Measurements from ENCODE around the gene DDX20. TPM values are rescaled to one million over a fixed set of nuclear protein-coding genes. Genes with fewer than 3 reads are reported as not detected.

DDX20 gene
- total RNA-seq, 4 donors from 2014 or later: 22.2 to 32.9 (median 29.2) TPM

GRCh38 chr1:111805251-111805650, 49.5 kb downstream of the DDX20 start:
- no peak overlapping the region for H3K4me3 ChIP-seq
- DNase-seq: no peak
- H3K27me3 ChIP-seq: no peaks in the 10 kb centered on the region
- no peaks in the 10 kb centered on the region for H3K36me3 ChIP-seq
- in situ Hi-C loops (cut with MboI; ENCODE audit: low sequenced_read_pairs in 4 of 4) (loop anchor here in 1 of 4 donors (25.0 kb wide), 1 partner anchor 532 kb away; no protein-coding TSS in a partner anchor), intact Hi-C loops (cut with DNase I; ENCODE audit: low total_unique reads) (loop anchor here (10.0 kb wide), 1 partner anchor 1070 kb away; no protein-coding TSS in a partner anchor)
- no peak for ATAC-seq
- H3K9me3 ChIP-seq: no peaks in the 10 kb centered on the region
- H3K27ac ChIP-seq: no peak overlapping the region
- H3K4me1 ChIP-seq: peaks cover 0 to 3% of the 10 kb centered on the region in 2 donors
- TF ChIP-seq POLR2A (IDR thresholded peaks at IDR 0.05): no peak
- TF ChIP-seq, protein P1, sequence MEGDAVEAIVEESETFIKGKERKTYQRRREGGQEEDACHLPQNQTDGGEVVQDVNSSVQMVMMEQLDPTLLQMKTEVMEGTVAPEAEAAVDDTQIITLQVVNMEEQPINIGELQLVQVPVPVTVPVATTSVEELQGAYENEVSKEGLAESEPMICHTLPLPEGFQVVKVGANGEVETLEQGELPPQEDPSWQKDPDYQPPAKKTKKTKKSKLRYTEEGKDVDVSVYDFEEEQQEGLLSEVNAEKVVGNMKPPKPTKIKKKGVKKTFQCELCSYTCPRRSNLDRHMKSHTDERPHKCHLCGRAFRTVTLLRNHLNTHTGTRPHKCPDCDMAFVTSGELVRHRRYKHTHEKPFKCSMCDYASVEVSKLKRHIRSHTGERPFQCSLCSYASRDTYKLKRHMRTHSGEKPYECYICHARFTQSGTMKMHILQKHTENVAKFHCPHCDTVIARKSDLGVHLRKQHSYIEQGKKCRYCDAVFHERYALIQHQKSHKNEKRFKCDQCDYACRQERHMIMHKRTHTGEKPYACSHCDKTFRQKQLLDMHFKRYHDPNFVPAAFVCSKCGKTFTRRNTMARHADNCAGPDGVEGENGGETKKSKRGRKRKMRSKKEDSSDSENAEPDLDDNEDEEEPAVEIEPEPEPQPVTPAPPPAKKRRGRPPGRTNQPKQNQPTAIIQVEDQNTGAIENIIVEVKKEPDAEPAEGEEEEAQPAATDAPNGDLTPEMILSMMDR (IDR thresholded peaks at IDR 0.05 in 4 of 5, conservative IDR thresholded peaks at IDR 0.05 in 1 of 5): no peak

GRCh38 chr1:111811891-111812290, 56.2 kb downstream of the DDX20 start:
- Histone ChIP-seq H3K27ac (no peak overlapping the region), H3K27me3 (no peaks in the 10 kb centered on the region), H3K4me1 (no peaks in the 10 kb centered on the region), H3K9me3 (no peaks in the 10 kb centered on the region), H3K36me3 (no peaks in the 10 kb centered on the region), H3K4me3 (no peak overlapping the region)
- ATAC-seq: no peak
- no peak for TF ChIP-seq POLR2A (IDR thresholded peaks at IDR 0.05)
- TF ChIP-seq, protein P1 (IDR thresholded peaks at IDR 0.05 in 4 of 5, conservative IDR thresholded peaks at IDR 0.05 in 1 of 5): no peak
- intact Hi-C loops (cut with DNase I; ENCODE audit: low total_unique reads) (no loop called here), in situ Hi-C loops (cut with MboI; ENCODE audit: low sequenced_read_pairs in 4 of 4) (loop anchor here in 1 of 4 donors (25.0 kb wide), 1 partner anchor 525 kb away; no protein-coding TSS in a partner anchor)
- DNase-seq: no peak

DNA sequence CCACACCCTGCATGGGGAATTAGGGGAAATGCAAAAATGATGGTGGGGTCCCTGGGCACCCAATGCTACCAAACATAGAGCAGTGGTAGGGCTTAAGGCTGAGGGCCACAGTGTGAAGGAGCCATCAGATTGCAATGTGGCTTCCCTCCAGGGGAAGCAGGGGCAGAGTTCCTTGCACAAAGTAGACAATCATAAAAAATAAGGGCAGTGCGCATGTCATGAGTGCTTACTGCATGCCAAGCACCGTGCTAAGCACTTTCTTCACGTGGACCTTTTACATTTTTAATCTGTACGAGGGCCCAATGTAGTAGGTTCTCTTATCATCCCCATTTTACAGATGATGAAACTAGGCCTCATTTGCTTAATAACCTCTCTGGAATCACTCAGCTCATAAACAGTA, 56.6 kb downstream of the DDX20 start:
- no peaks in the 10 kb centered on the region for H3K9me3 ChIP-seq
- DNase-seq: no peak
- ATAC-seq: no peak
- H3K4me3 ChIP-seq: no peak overlapping the region
- in situ Hi-C loops (cut with MboI; ENCODE audit: low sequenced_read_pairs in 4 of 4): loop anchor here in 1 of 4 donors (25.0 kb wide), 1 partner anchor 525 kb away; no protein-coding TSS in a partner anchor
- no peaks in the 10 kb centered on the region for H3K36me3 ChIP-seq
- TF ChIP-seq, protein P1 (IDR thresholded peaks at IDR 0.05 in 4 of 5, conservative IDR thresholded peaks at IDR 0.05 in 1 of 5): no peak
- TF ChIP-seq POLR2A (IDR thresholded peaks at IDR 0.05): no peak
- intact Hi-C loops (cut with DNase I; ENCODE audit: low total_unique reads): no loop called here
- no peak overlapping the region for H3K27ac ChIP-seq
- H3K27me3 ChIP-seq: no peaks in the 10 kb centered on the region
- H3K4me1 ChIP-seq: no peaks in the 10 kb centered on the region

- no peak for ATAC-seq
- Histone ChIP-seq H3K36me3 (no peaks in the 10 kb centered on the region), H3K27ac (no peak overlapping the region), H3K9me3 (no peaks in the 10 kb centered on the region), H3K4me3 (no peak overlapping the region), H3K27me3 (no peaks in the 10 kb centered on the region), H3K4me1 (no peaks in the 10 kb centered on the region)
- no peak for DNase-seq
- TF ChIP-seq, protein P1 (IDR thresholded peaks at IDR 0.05 in 4 of 5, conservative IDR thresholded peaks at IDR 0.05 in 1 of 5): no peak
- TF ChIP-seq POLR2A (IDR thresholded peaks at IDR 0.05): no peak
- intact Hi-C loops (cut with DNase I; ENCODE audit: low total_unique reads) (no loop called here), in situ Hi-C loops (cut with MboI; ENCODE audit: low sequenced_read_pairs in 4 of 4) (loop anchor here in 1 of 4 donors (25.0 kb wide), 1 partner anchor 524 kb away; no protein-coding TSS in a partner anchor)
Measured at GRCh38 chr1:111813440-111814304, 58.0 kb downstream of the DDX20 start.
